Parathyroid adenoma (tissue), 2 donors: ENCODE results near the gene WWTR1.

Experiments
- H2AFZ ChIP-seq: fragments of 300-600 bp; sonication (generic); one replicate; pipeline ENCODE4 v1.7.0; 2017; ENCODE audit warnings: antibody characterized with exemption, mild to moderate bottlenecking
- H3K27ac ChIP-seq: fragments of 300-600 bp; sonication (generic); one replicate; pipeline ENCODE4 v1.7.0; 2017
- H3K27me3 ChIP-seq: fragments of 300-600 bp; sonication (generic); one replicate; pipeline ENCODE4 v1.7.0; 2017; ENCODE audit warnings: low read length; ENCODE audit not compliant: control insufficient read depth, insufficient read depth
- H3K36me3 ChIP-seq: fragments of 300-600 bp; sonication (generic); one replicate; pipeline ENCODE4 v1.7.0; 2017; ENCODE audit warnings: low read length; ENCODE audit not compliant: control insufficient read depth, insufficient read depth
- H3K4me1 ChIP-seq: fragments of 300-600 bp; sonication (generic); one replicate; pipeline ENCODE4 v1.7.0; 2017; ENCODE audit warnings: control low read depth
- H3K4me2 ChIP-seq: fragments of 300-600 bp; sonication (generic); one replicate; pipeline ENCODE4 v1.7.0; 2017; ENCODE audit warnings: low read length
- H3K4me3 ChIP-seq: fragments of 300-600 bp; sonication (generic); one replicate; pipeline ENCODE4 v1.7.0; 2017; ENCODE audit warnings: low read depth, low read length
- H3K79me2 ChIP-seq: fragments of 300-600 bp; sonication (generic); one replicate; pipeline ENCODE4 v1.7.0; 2017; ENCODE audit warnings: control low read depth
- H3K9ac ChIP-seq: fragments of 300-600 bp; sonication (generic); one replicate; pipeline ENCODE4 v1.7.0; 2017; ENCODE audit warnings: mild to moderate bottlenecking
- H3K9me3 ChIP-seq: fragments of 300-600 bp; sonication (generic); one replicate; pipeline ENCODE4 v1.7.0; 2017; ENCODE audit warnings: low read length; ENCODE audit not compliant: control insufficient read depth
- CTCF ChIP-seq: fragments of 300-600 bp; sonication (generic); IDR thresholded peaks from one replicate; pipeline ENCODE4 v1.7.0; 2017; ENCODE audit warnings: antibody characterized with exemption, mild to moderate bottlenecking
- donor health status: primary hyperparathyroidism.

The WWTR1 gene

DNA sequence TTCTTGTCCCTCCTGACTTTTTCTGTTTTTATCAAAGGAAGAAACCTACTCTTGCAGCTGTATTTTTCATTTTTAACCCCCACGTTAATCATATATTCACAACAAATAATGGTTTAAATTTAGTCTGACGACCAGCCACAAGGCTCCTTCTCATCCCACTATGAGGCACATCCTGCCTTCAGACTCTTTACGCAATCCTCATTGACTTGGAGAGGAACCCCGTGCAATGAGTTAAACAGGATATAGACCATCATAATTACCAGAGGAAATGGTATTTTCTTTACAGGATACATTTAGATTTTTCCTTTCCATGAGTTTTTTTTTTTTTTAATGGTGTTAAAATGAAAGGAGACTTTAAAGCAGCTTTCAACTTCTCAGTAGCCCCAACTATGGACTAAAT, 68.5 kb downstream of the WWTR1 start:
- Histone ChIP-seq H3K4me3 (no peak overlapping the region), H3K79me2 (peaks cover 5% of the 10 kb centered on the region), H3K36me3 (no peaks in the 10 kb centered on the region), H3K9me3 (no peaks in the 10 kb centered on the region), H3K27me3 (no peaks in the 10 kb centered on the region), H3K4me1 (no peaks in the 10 kb centered on the region), H3K4me2 (no peak overlapping the region), H3K9ac (no peak overlapping the region), H2AFZ (no peak overlapping the region), H3K27ac (peak overlapping the region; percentile 25)
- TF ChIP-seq CTCF = no peak

DNA sequence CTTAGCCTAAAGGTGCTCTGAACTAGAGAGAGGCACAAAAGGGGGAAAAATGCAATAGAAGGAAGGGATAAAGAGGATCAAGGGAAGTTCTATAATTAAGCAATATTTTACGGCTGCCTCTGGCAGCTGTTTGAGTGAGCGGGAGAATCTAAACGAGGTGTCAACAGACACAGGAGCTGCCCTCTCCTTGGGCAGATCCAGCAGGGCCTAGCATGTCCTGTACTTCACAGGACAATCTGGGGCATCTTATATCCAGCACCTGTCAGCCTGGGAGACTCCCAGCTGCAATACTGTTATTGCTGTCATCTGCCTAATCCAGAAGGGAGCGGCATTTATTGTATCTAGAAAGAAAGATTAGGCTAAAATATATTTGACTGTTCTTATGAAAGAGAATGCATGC, 68.9 kb downstream of the WWTR1 start:
- no peak for TF ChIP-seq CTCF
- no peak overlapping the region for H3K4me2 ChIP-seq
- no peak overlapping the region for H3K9ac ChIP-seq
- H2AFZ ChIP-seq = no peak overlapping the region
- H3K9me3 ChIP-seq = no peaks in the 10 kb centered on the region
- peak overlapping the region; percentile 11 for H3K27ac ChIP-seq
- H3K27me3 ChIP-seq = no peaks in the 10 kb centered on the region
- no peaks in the 10 kb centered on the region for H3K4me1 ChIP-seq
- peaks cover 5% of the 10 kb centered on the region for H3K79me2 ChIP-seq
- H3K4me3 ChIP-seq = no peak overlapping the region
- H3K36me3 ChIP-seq = no peaks in the 10 kb centered on the region

- H3K4me2 ChIP-seq = no peak overlapping the region
- no peaks in the 10 kb centered on the region for H3K4me1 ChIP-seq
- H3K36me3 ChIP-seq = no peaks in the 10 kb centered on the region
- no peak overlapping the region for H3K9ac ChIP-seq
- no peaks in the 10 kb centered on the region for H3K79me2 ChIP-seq
- TF ChIP-seq CTCF = no peak
- no peak overlapping the region for H3K4me3 ChIP-seq
- H2AFZ ChIP-seq = no peak overlapping the region
- H3K9me3 ChIP-seq = no peaks in the 10 kb centered on the region
- no peaks in the 10 kb centered on the region for H3K27me3 ChIP-seq
- H3K27ac ChIP-seq = no peak overlapping the region
These were observed 70.4 kb downstream of the WWTR1 start for GRCh38 chr3:149587383-149587782.

- Histone ChIP-seq H3K36me3 (no peaks in the 10 kb centered on the region), H3K79me2 (no peaks in the 10 kb centered on the region), H2AFZ (no peak overlapping the region), H3K9me3 (no peaks in the 10 kb centered on the region), H3K9ac (no peak overlapping the region), H3K27me3 (no peaks in the 10 kb centered on the region), H3K4me1 (no peaks in the 10 kb centered on the region), H3K4me3 (no peak overlapping the region), H3K27ac (no peak overlapping the region), H3K4me2 (no peak overlapping the region)
- no peak for TF ChIP-seq CTCF
These were observed 71.0 kb downstream of the WWTR1 start for GRCh38 chr3:149586871-149587270.

DNA sequence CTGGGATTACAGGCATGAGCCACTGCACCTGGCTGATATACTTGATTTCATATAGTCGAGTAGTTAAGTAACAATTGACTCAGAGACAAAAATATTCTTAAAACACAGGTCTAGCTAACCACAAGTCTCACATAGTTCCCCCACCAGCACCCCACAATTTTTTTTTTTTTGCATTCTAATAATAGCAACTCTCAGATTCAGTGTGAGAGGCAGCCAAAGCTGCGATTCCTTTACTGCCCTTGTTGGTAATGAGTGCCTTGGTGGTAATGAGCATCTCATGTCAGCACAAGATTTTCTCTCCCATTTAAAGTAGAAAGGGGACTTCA, 72.5 kb downstream of the WWTR1 start:
- H2AFZ ChIP-seq = no peak overlapping the region
- H3K79me2 ChIP-seq = no peaks in the 10 kb centered on the region
- no peak overlapping the region for H3K4me3 ChIP-seq
- no peak overlapping the region for H3K27ac ChIP-seq
- no peaks in the 10 kb centered on the region for H3K36me3 ChIP-seq
- no peak for TF ChIP-seq CTCF
- H3K27me3 ChIP-seq = no peaks in the 10 kb centered on the region
- H3K4me1 ChIP-seq = no peaks in the 10 kb centered on the region
- no peak overlapping the region for H3K9ac ChIP-seq
- no peak overlapping the region for H3K4me2 ChIP-seq
- H3K9me3 ChIP-seq = no peaks in the 10 kb centered on the region
